ENCODE results near the gene DCAF5.

DCAF5 gene

GRCh38 chr14:69047255-69047654 lies 105.7 kb downstream of the DCAF5 start:
- TF ChIP-seq CTCF (IDR thresholded peaks at IDR 0.05; ENCODE audit: low read depth, low read length, missing control alignments) = no peak
- no peak overlapping the region for H3K4me3 ChIP-seq (ENCODE audit: low read depth, low read length)
- no peak for DNase-seq (ENCODE audit: low read depth)
- in situ Hi-C loops (cut with HindIII; ENCODE audit: low sequenced_read_pairs) = loop anchor here (5.0 to 10.0 kb wide), 2 partner anchors 35 to 62 kb away; no protein-coding TSS in a partner anchor

- no peak overlapping the region for H3K4me3 ChIP-seq (ENCODE audit: low read depth, low read length)
- in situ Hi-C loops (cut with HindIII; ENCODE audit: low sequenced_read_pairs) = loop anchor here (5.0 to 10.0 kb wide), 2 partner anchors 36 to 62 kb away; no protein-coding TSS in a partner anchor
- DNase-seq (ENCODE audit: low read depth) = no peak
- no peak for TF ChIP-seq CTCF (IDR thresholded peaks at IDR 0.05; ENCODE audit: low read depth, low read length, missing control alignments)
Measured at GRCh38 chr14:69046476-69046860, 106.5 kb downstream of the DCAF5 start.

- DNase-seq (ENCODE audit: low read depth) = no peak
Measured at GRCh38 chr14:69045857-69046475, 107.0 kb downstream of the DCAF5 start.

GRCh38 chr14:69044965-69045555 lies 107.9 kb downstream of the DCAF5 start:
- DNase-seq (ENCODE audit: low read depth) = peak; percentile 73
- in situ Hi-C loops (cut with HindIII; ENCODE audit: low sequenced_read_pairs) = loop anchor here (5.0 to 10.0 kb wide), 2 partner anchors 37 to 60 kb away; no protein-coding TSS in a partner anchor
- no peak for TF ChIP-seq CTCF (IDR thresholded peaks at IDR 0.05; ENCODE audit: low read depth, low read length, missing control alignments)
- no peak overlapping the region for H3K4me3 ChIP-seq (ENCODE audit: low read depth, low read length)

More at GRCh38 chr14:69045857-69046475, 107.0 kb downstream of the DCAF5 start:
- in situ Hi-C loops (cut with HindIII; ENCODE audit: low sequenced_read_pairs) = loop anchor here (5.0 to 10.0 kb wide), 2 partner anchors 36 to 61 kb away; no protein-coding TSS in a partner anchor
- no peak for TF ChIP-seq CTCF (IDR thresholded peaks at IDR 0.05; ENCODE audit: low read depth, low read length, missing control alignments)
- no peak overlapping the region for H3K4me3 ChIP-seq (ENCODE audit: low read depth, low read length)

GRCh38 chr14:69044296-69044695 lies 108.6 kb downstream of the DCAF5 start:
- in situ Hi-C loops (cut with HindIII; ENCODE audit: low sequenced_read_pairs) = loop anchor here (10.0 kb wide), 1 partner anchor 59 kb away; no protein-coding TSS in a partner anchor
- no peak for TF ChIP-seq CTCF (IDR thresholded peaks at IDR 0.05; ENCODE audit: low read depth, low read length, missing control alignments)

GRCh38 chr14:69043596-69044260 lies 109.2 kb downstream of the DCAF5 start:
- TF ChIP-seq CTCF (IDR thresholded peaks at IDR 0.05; ENCODE audit: low read depth, low read length, missing control alignments) = no peak
- no peak for DNase-seq (ENCODE audit: low read depth)
- in situ Hi-C loops (cut with HindIII; ENCODE audit: low sequenced_read_pairs) = loop anchor here (10.0 kb wide), 1 partner anchor 59 kb away; no protein-coding TSS in a partner anchor
- H3K4me3 ChIP-seq (ENCODE audit: low read depth, low read length) = no peak overlapping the region

More at GRCh38 chr14:69044296-69044695, 108.6 kb downstream of the DCAF5 start:
- H3K4me3 ChIP-seq (ENCODE audit: low read depth, low read length) = no peak overlapping the region
- no peak for DNase-seq (ENCODE audit: low read depth)

All from astrocyte of the cerebellum (primary cell).